Naive thymus-derived CD8-positive, alpha-beta T cell (primary cell): ENCODE data around the gene GBP4. TPM values are rescaled to one million over a fixed set of nuclear protein-coding genes. Genes with fewer than 3 reads are reported as not detected.
A peak's percentile ranks its signal among the peaks of the same experiment; 100 is the strongest.

Experiments used
- ATAC-seq, 2 donors: fragments of 150-1000 bp; cut with Tn5 transposase in 1 of 2; sonication (Bioruptor Pico), chemical (Tn5 transposase) in 1 of 2; 1 replicate in 1 of 2; 2 replicates in 1 of 2; pipeline ENCODE4 v1.10.0; 2021; ENCODE audit warnings: mild to moderate bottlenecking in 2 of 2, moderate library complexity in 2 of 2
- POLR2A ChIA-PET: fragments of 350-600 bp; sonication (Branson Sonifier 250); formaldehyde crosslinking; loops from one replicate; lab custom pipeline; 2021; ENCODE audit warnings: antibody characterized with exemption; lab: Charles Lee
- DNase-seq, 10 donors: peaks; one replicate each; pipeline versions ENCODE4 v3.0.0 to v3.0.0-alpha.2; 2020 to 2022
- H3K27ac Mint-ChIP-seq, 10 donors: one replicate each; pipeline ENCODE4 v1.8.0; 2020 to 2022; ENCODE audit warnings: mild to moderate bottlenecking in 10 of 10, mixed read lengths in 10 of 10, moderate library complexity in 4 of 10, inconsistent platforms in 1 of 10
- H3K27me3 Mint-ChIP-seq, 5 donors: one replicate each; pipeline ENCODE4 v1.8.0; 2021 to 2022; ENCODE audit warnings: mixed read lengths in 5 of 5
- H3K36me3 Mint-ChIP-seq, 3 donors: one replicate each; pipeline ENCODE4 v1.8.0; 2020 to 2022; ENCODE audit warnings: mixed read lengths in 3 of 3, mild to moderate bottlenecking in 2 of 3, inconsistent platforms in 1 of 3
- H3K4me1 Mint-ChIP-seq, 4 donors: one replicate each; pipeline ENCODE4 v1.8.0; 2021 to 2022; ENCODE audit warnings: mixed read lengths in 4 of 4
- H3K4me3 Mint-ChIP-seq, 10 donors: one replicate each; pipeline ENCODE4 v1.8.0; 2020 to 2022; ENCODE audit warnings: mild to moderate bottlenecking in 10 of 10, mixed read lengths in 10 of 10, moderate library complexity in 6 of 10, inconsistent platforms in 1 of 10
- H3K9me3 Mint-ChIP-seq, 9 donors: one replicate each; pipeline ENCODE4 v1.8.0; 2020 to 2022; ENCODE audit warnings: mixed read lengths in 9 of 9, mild to moderate bottlenecking in 3 of 9, inconsistent platforms in 1 of 9, moderate library complexity in 1 of 9
- polyA plus RNA-seq, 3 donors: library from polyadenylated mRNA; unstranded; fragments of 300-500 nt; fragmentation: Illumina TruSeq; gene quantifications; one replicate each; pipeline ENCODE4 v1.2.3, GENCODE V29; 2021
- total RNA-seq, 8 experiments: library from RNA in 2 of 8; stranded (reverse) in 2 of 8; gene quantifications; one replicate each; pipeline ENCODE4 v1.2.3 and lab custom pipeline; 2021 to 2026

The GBP4 gene
- total and polyA plus RNA-seq, 5 experiments from 2014 or later: 23.1 to 37.5 (median 32.3) TPM

DNA sequence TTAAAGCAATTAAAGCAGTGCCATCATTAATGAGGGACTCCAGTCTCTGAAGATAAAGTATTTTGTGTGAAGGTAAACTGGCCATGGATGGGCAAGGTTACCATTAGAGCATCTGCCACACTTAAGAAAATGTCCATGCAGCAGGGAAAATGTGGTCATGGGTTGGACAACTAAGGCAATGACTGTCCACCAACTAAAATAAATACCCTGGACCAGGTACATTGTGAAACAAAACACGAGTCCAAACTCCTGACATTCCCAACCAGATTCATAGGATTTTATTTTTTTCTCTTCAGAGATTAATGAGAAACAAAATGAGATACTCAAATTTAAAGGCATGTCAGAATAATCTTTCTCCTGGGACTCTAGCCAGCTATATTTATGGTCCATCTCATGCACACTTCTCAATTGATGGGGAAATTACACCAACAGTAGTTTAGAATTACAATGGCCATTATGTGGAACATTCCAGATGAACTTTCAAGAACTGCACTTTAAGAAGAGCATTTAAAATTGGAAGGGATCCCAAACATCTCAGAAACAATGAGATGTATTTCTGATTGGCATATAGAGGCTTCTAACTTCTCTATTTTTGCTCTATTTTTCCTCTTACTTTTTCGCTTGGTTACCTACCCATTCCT is 31.0 kb downstream of the GBP4 start:
- Mint-ChIP-seq H3K36me3 (peaks cover 0 to 4% (median 0%) of the 10 kb centered on the region in 3 donors), H3K27me3 (no peaks in the 10 kb centered on the region), H3K27ac (no peak overlapping the region), H3K4me1 (no peaks in the 10 kb centered on the region), H3K9me3 (peaks cover 0 to 9% (median 0%) of the 10 kb centered on the region in 9 donors), H3K4me3 (no peak overlapping the region)
- ATAC-seq (no peak), DNase-seq (no peak)
- POLR2A ChIA-PET: no interaction called here

DNA sequence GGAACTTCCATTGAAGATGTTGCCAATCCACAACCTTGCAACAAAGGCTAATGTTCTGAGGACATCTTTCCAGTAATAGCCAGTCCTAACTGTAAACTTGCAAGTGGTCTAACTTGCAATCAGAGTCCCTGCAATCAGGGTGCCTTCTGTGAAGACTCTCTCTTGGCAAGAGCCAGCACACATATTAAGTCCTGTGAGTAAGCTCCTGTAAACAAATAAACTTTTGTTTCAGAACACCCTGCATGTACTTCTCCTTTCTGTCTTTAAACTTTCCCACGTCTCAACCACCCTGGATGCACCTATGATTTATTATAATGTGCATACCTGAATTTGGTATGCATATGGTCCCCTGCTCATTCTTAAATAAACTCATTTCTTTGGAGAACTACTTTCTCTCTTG is 32.0 kb downstream of the GBP4 start:
- H3K4me3 Mint-ChIP-seq: no peak overlapping the region
- POLR2A ChIA-PET: no interaction called here

DNA sequence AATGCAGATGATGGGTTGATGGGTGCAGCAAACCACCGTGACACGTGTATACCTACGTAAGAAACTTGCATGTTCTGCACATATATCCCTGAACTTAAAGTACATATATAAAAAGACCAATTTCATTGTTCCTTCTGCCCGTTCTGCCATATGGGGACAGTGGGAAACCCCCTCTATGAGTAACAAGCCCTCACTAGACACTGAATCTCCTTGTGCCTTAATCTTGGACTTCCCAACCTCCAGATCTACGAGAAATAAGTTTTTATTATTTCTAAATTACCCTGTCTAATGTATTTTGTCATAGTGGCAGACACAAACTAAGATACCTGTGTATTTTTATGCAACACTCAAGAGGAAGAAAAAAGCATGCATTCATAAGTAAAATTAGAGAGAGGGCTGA is 32.9 kb downstream of the GBP4 start:
- ATAC-seq (no peak), DNase-seq (no peak)
- POLR2A ChIA-PET: no interaction called here
- Mint-ChIP-seq H3K9me3 (peaks cover 0 to 13% (median 7%) of the 10 kb centered on the region in 9 donors), H3K4me1 (no peaks in the 10 kb centered on the region), H3K27me3 (no peaks in the 10 kb centered on the region), H3K27ac (no peak overlapping the region), H3K36me3 (peaks cover 0 to 4% (median 3%) of the 10 kb centered on the region in 3 donors), H3K4me3 (no peak overlapping the region)

More for the DNA sequence above, 32.0 kb downstream of the GBP4 start:
- no peaks in the 10 kb centered on the region for H3K27me3 Mint-ChIP-seq
- peaks cover 0 to 3% (median 0%) of the 10 kb centered on the region in 3 donors for H3K36me3 Mint-ChIP-seq
- peaks cover 0 to 6% (median 2%) of the 10 kb centered on the region in 9 donors for H3K9me3 Mint-ChIP-seq
- no peak overlapping the region for H3K27ac Mint-ChIP-seq
- ATAC-seq (no peak), DNase-seq (no peak)
- no peaks in the 10 kb centered on the region for H3K4me1 Mint-ChIP-seq

- H3K4me3 Mint-ChIP-seq: no peak overlapping the region
These were observed 47.7 kb downstream of the GBP4 start for GRCh38 chr1:89151047-89151446.

DNA sequence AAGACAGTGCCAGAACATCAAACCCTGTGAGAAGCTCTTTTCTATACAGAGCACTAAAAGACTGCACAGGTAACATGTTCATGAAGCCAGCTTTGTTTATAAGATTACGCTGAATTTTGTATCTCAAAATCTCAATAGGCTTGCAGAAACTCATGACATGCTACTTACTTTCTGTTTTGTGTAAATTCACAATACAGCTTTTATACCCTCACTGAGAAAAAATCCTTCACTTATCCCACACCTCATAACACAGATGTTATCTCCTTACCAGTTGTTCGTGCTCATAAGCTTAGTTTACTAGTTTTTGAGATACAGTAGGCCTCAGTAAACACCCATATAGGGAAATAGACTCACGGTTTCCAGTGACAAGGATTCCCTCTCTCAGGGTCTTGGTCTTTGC is 48.8 kb downstream of the GBP4 start:
- no peak for DNase-seq
- Mint-ChIP-seq H3K9me3 (no peaks in the 10 kb centered on the region), H3K36me3 (no peaks in the 10 kb centered on the region), H3K4me3 (no peak overlapping the region), H3K27ac (no peak overlapping the region), H3K27me3 (peaks cover 0 to 3% (median 0%) of the 10 kb centered on the region in 5 donors), H3K4me1 (peaks cover 0 to 8% (median 7%) of the 10 kb centered on the region in 4 donors)
- no peak for ATAC-seq
- POLR2A ChIA-PET: no interaction called here

More at GRCh38 chr1:89151047-89151446, 47.7 kb downstream of the GBP4 start:
- ATAC-seq: no peak
- POLR2A ChIA-PET: no interaction called here
- Mint-ChIP-seq H3K36me3 (peaks cover 0 to 5% (median 2%) of the 10 kb centered on the region in 3 donors), H3K27ac (no peak overlapping the region), H3K4me1 (peaks cover 0 to 6% (median 5%) of the 10 kb centered on the region in 4 donors), H3K27me3 (peaks cover 0 to 3% (median 0%) of the 10 kb centered on the region in 5 donors), H3K9me3 (peaks cover 0 to 9% (median 4%) of the 10 kb centered on the region in 9 donors)
- no peak for DNase-seq

- POLR2A ChIA-PET: no interaction called here
- H3K36me3 Mint-ChIP-seq: no peaks in the 10 kb centered on the region
- no peak for DNase-seq
- H3K27ac Mint-ChIP-seq: no peak overlapping the region
- no peak overlapping the region for H3K4me3 Mint-ChIP-seq
- peaks cover 0 to 8% (median 7%) of the 10 kb centered on the region in 4 donors for H3K4me1 Mint-ChIP-seq
- no peaks in the 10 kb centered on the region for H3K9me3 Mint-ChIP-seq
- peaks cover 0 to 3% (median 0%) of the 10 kb centered on the region in 5 donors for H3K27me3 Mint-ChIP-seq
- ATAC-seq: no peak
These were observed 49.5 kb downstream of the GBP4 start for GRCh38 chr1:89149229-89149628.

- H3K4me3 Mint-ChIP-seq: no peak overlapping the region
- ATAC-seq: no peak
- no peak for DNase-seq
- no peaks in the 10 kb centered on the region for H3K36me3 Mint-ChIP-seq
- peaks cover 0 to 8% (median 7%) of the 10 kb centered on the region in 4 donors for H3K4me1 Mint-ChIP-seq
- H3K27ac Mint-ChIP-seq: no peak overlapping the region
- H3K9me3 Mint-ChIP-seq: no peaks in the 10 kb centered on the region
- H3K27me3 Mint-ChIP-seq: peaks cover 0 to 3% (median 0%) of the 10 kb centered on the region in 5 donors
- POLR2A ChIA-PET: no interaction called here
These were observed 50.8 kb downstream of the GBP4 start for GRCh38 chr1:89147678-89148658.

- Mint-ChIP-seq H3K27ac (no peak overlapping the region), H3K4me3 (no peak overlapping the region), H3K4me1 (peaks cover 0 to 8% (median 7%) of the 10 kb centered on the region in 4 donors), H3K36me3 (no peaks in the 10 kb centered on the region), H3K9me3 (no peaks in the 10 kb centered on the region), H3K27me3 (peaks cover 0 to 3% (median 0%) of the 10 kb centered on the region in 5 donors)
- DNase-seq (no peak), ATAC-seq (no peak)
- POLR2A ChIA-PET: no interaction called here
These were observed 52.0 kb downstream of the GBP4 start for GRCh38 chr1:89146721-89147120.

DNA sequence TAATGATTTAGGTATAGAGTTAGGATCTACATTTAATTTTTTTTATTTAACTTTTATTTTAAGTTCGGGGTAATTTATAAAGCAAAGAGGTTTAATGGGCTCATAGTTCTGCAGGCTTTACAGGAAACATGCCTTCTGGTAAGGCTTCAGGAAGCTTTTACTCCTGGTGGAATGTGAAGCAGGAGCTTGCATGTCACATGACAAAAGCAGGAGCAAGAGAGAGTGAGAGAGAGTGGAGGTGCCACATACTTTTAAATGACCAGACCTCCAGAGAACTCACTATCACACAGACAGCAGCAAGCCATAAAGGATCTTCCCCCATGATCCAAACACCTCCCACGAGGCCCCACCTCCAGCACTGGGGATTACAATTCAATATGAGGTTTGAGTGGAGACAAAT is 55.3 kb downstream of the GBP4 start:
- Mint-ChIP-seq H3K27me3 (peaks cover 0 to 2% (median 0%) of the 10 kb centered on the region in 5 donors), H3K4me1 (peaks cover 0 to 11% (median 8%) of the 10 kb centered on the region in 4 donors), H3K36me3 (no peaks in the 10 kb centered on the region), H3K27ac (no peak overlapping the region), H3K4me3 (no peak overlapping the region), H3K9me3 (peaks cover 0 to 4% (median 0%) of the 10 kb centered on the region in 9 donors)
- POLR2A ChIA-PET: no interaction called here
- ATAC-seq (no peak), DNase-seq (no peak)

- ATAC-seq (no peak), DNase-seq (no peak)
- Mint-ChIP-seq H3K27me3 (peaks cover 0 to 1% (median 0%) of the 10 kb centered on the region in 5 donors), H3K36me3 (peaks cover 0 to 6% (median 0%) of the 10 kb centered on the region in 3 donors), H3K4me1 (peaks cover 0 to 11% (median 8%) of the 10 kb centered on the region in 4 donors), H3K27ac (peak overlapping the region in 2 of 10 donors; percentile 12 to 23), H3K9me3 (peaks cover 0 to 18% (median 0%) of the 10 kb centered on the region in 9 donors), H3K4me3 (no peak overlapping the region)
- POLR2A ChIA-PET: no interaction called here
These were observed 56.6 kb downstream of the GBP4 start for GRCh38 chr1:89142160-89142559.

GRCh38 chr1:89133747-89134146 is 65.0 kb downstream of the GBP4 start:
- Mint-ChIP-seq H3K4me1 (peaks cover 15 to 24% (median 17%) of the 10 kb centered on the region in 4 donors), H3K27ac (no peak overlapping the region), H3K4me3 (no peak overlapping the region), H3K27me3 (no peaks in the 10 kb centered on the region), H3K36me3 (peaks cover 0 to 12% (median 7%) of the 10 kb centered on the region in 3 donors), H3K9me3 (peaks cover 0 to 23% (median 4%) of the 10 kb centered on the region in 9 donors)
- ATAC-seq: no peak
- no peak for DNase-seq
- POLR2A ChIA-PET: interaction anchor here (0.8 kb wide), 1 partner anchor 14 kb away, joined by 3 read pairs; no protein-coding TSS in a partner anchor
